IPS DF 19.7 (cell line): ENCODE measurements around the gene SYNE1.
"Not testable (repeated sequence)": the region's sequence is repeated elsewhere in the genome, so short reads cannot be mapped to it uniquely, and the experiment has no call there.

Experiments
- DNase-seq: peaks from one replicate; pipeline ENCODE4 v3.0.0-alpha.2; 2013; ENCODE audit warnings: low read depth, low spot score

SYNE1 gene

GRCh38 chr6:152571089-152571488 is 66.1 kb downstream of the SYNE1 start:
- DNase-seq = no peak

- no peak for DNase-seq
Measured at GRCh38 chr6:152566103-152566875, 70.9 kb downstream of the SYNE1 start.

GRCh38 chr6:152563177-152563576 is 74.0 kb downstream of the SYNE1 start:
- no peak for DNase-seq

GRCh38 chr6:152558798-152559197 is 78.4 kb downstream of the SYNE1 start:
- not testable (repeated sequence) for DNase-seq

- DNase-seq = no peak
Measured at GRCh38 chr6:152557502-152557901, 79.7 kb downstream of the SYNE1 start.

GRCh38 chr6:152554851-152555250 is 82.3 kb downstream of the SYNE1 start:
- no peak for DNase-seq

GRCh38 chr6:152552616-152553209 is 84.4 kb downstream of the SYNE1 start:
- peak; percentile 47 for DNase-seq

GRCh38 chr6:152543519-152543918 is 93.6 kb downstream of the SYNE1 start:
- no peak for DNase-seq

- DNase-seq = no peak
Measured at GRCh38 chr6:152540381-152540780, 96.8 kb downstream of the SYNE1 start.

GRCh38 chr6:152534541-152534940 is 102.6 kb downstream of the SYNE1 start:
- DNase-seq = no peak

GRCh38 chr6:152532556-152533422 is 104.4 kb downstream of the SYNE1 start:
- no peak for DNase-seq

- no peak for DNase-seq
Measured at GRCh38 chr6:152531659-152532058, 105.5 kb downstream of the SYNE1 start.

GRCh38 chr6:152529369-152529768 is 107.8 kb downstream of the SYNE1 start:
- DNase-seq = no peak

- DNase-seq = not testable (repeated sequence)
Measured at GRCh38 chr6:152514120-152514519, 123.0 kb downstream of the SYNE1 start.

- no peak for DNase-seq
Measured at GRCh38 chr6:152509916-152510315, 127.2 kb downstream of the SYNE1 start.

- no peak for DNase-seq
Measured at GRCh38 chr6:152508477-152508876, 128.7 kb downstream of the SYNE1 start.

GRCh38 chr6:152503546-152503945 is 133.6 kb downstream of the SYNE1 start:
- no peak for DNase-seq

GRCh38 chr6:152502421-152503188 is 134.6 kb downstream of the SYNE1 start:
- DNase-seq = no peak

GRCh38 chr6:152499931-152500330 is 137.2 kb downstream of the SYNE1 start:
- DNase-seq = no peak

GRCh38 chr6:152496731-152497130 is 140.4 kb downstream of the SYNE1 start:
- no peak for DNase-seq

GRCh38 chr6:152495456-152495855 is 141.7 kb downstream of the SYNE1 start:
- DNase-seq = not testable (repeated sequence)

GRCh38 chr6:152492281-152492680 is 144.9 kb downstream of the SYNE1 start:
- not testable (repeated sequence) for DNase-seq
